HepG2 (cell line): ENCODE data around the gene TBCD.

Experiments used
- ATF6 ChIP-seq: sonication (generic); formaldehyde crosslinking; conservative IDR thresholded peaks from 2 replicates; pipeline ENCODE4 v1.4.0; 2020; ENCODE audit warnings: missing genetic modification reagents
- EP300 ChIP-seq, 3 experiments: sonication (generic) in 1 of 3; formaldehyde crosslinking in 1 of 3; IDR thresholded peaks; 2 replicates each; pipeline versions ENCODE4 v1.5.1 to v1.6.1; 2011 to 2020; ENCODE audit warnings: low read depth in 2 of 3, low read length in 2 of 3, borderline replicate concordance in 1 of 3, improper control_type of control experiment in 1 of 3, mild to moderate bottlenecking in 1 of 3, missing genetic modification reagents in 1 of 3, moderate library complexity in 1 of 3
- ETV6 ChIP-seq: sonication (generic); formaldehyde crosslinking; conservative IDR thresholded peaks from 2 replicates; pipeline ENCODE4 v1.4.0; 2020; ENCODE audit warnings: missing genetic modification reagents
- IRF9 ChIP-seq: sonication (generic); formaldehyde crosslinking; IDR thresholded peaks from 2 replicates; pipeline ENCODE4 v1.8.0; 2022; ENCODE audit warnings: missing genetic modification reagents, mild to moderate bottlenecking, borderline replicate concordance
- NCOA2 ChIP-seq: sonication (generic); formaldehyde crosslinking; IDR thresholded peaks from 2 replicates; pipeline ENCODE4 v1.8.0; 2022; ENCODE audit warnings: inconsistent platforms
- PCBP1 ChIP-seq: fragments of 200-400 bp; formaldehyde crosslinking; IDR thresholded peaks from 2 replicates; pipeline ENCODE4 v1.6.1; 2017; ENCODE audit warnings: mild to moderate bottlenecking, low read depth, low read length, borderline replicate concordance
- POLR2A ChIP-seq, 2 experiments: IDR thresholded peaks; 2 replicates each; pipeline ENCODE4 v1.6.1; 2011; ENCODE audit warnings: low read depth in 2 of 2, low read length in 2 of 2, mild to moderate bottlenecking in 1 of 2, moderate library complexity in 1 of 2; ENCODE audit not compliant: insufficient read depth in 1 of 2
- TEF ChIP-seq: sonication (generic); formaldehyde crosslinking; IDR thresholded peaks from 2 replicates; pipeline ENCODE4 v1.5.0; 2020; ENCODE audit warnings: missing genetic modification reagents

- TF ChIP-seq EP300 (IDR thresholded peaks at IDR 0.05; ENCODE audit: low read depth in 2 of 2, low read length in 2 of 2), result no peak
- TF ChIP-seq EP300 (CRISPR knock-in tag; IDR thresholded peaks at IDR 0.05; ENCODE audit: borderline replicate concordance), result no peak
- no peak for TF ChIP-seq POLR2A (IDR thresholded peaks at IDR 0.05; ENCODE audit: insufficient read depth in 1 of 2, low read depth in 2 of 2, low read length in 2 of 2)
- TF ChIP-seq TEF, result no peak
- no peak for TF ChIP-seq ATF6 (CRISPR knock-in tag)
- TF ChIP-seq IRF9 (CRISPR knock-in tag), result no peak
- no peak for TF ChIP-seq NCOA2 (CRISPR knock-in tag)
- TF ChIP-seq PCBP1, result no peak
- TF ChIP-seq ETV6 (CRISPR knock-in tag), result no peak
These were observed 113.4 kb downstream of the TBCD start for GRCh38 chr17:82865274-82865673.
